BJ (cell line): ENCODE data around the gene PAXX. TPM values are rescaled to one million over a fixed set of nuclear protein-coding genes. Genes with fewer than 3 reads are reported as not detected.

ENCODE experiments used
- CTCF ChIA-PET: fragments of 350-600 bp; formaldehyde crosslinking; extraction: SDS; loops from one replicate; lab custom pipeline; 2021; ENCODE audit warnings: antibody characterized with exemption, inconsistent platforms; lab: Yijun Ruan, JAX
- POLR2A ChIA-PET: fragments of 300-600 bp; sonication (Branson Sonifier 250); formaldehyde crosslinking; extraction: SDS; loops from one replicate; lab custom pipeline; 2021; ENCODE audit warnings: antibody characterized with exemption; lab: Charles Lee
- DNase-seq: peaks from one replicate; pipeline ENCODE4 v3.0.0-alpha.2; 2011; ENCODE audit warnings: low read depth
- H3K27me3 ChIP-seq: 2 replicates; pipeline ENCODE4 v1.6.0; 2011; ENCODE audit warnings: low read length; ENCODE audit not compliant: control insufficient read depth, insufficient read depth
- H3K36me3 ChIP-seq: 2 replicates; pipeline ENCODE4 v1.5.1; 2011; ENCODE audit warnings: low read length; ENCODE audit not compliant: control insufficient read depth, insufficient read depth
- H3K4me3 ChIP-seq: 2 replicates; pipeline ENCODE4 v1.5.1; 2011; ENCODE audit warnings: low read depth, mild to moderate bottlenecking, control low read depth, low read length
- polyA plus RNA-seq: library from polyadenylated mRNA; depleted of rRNA; stranded (reverse); fragments of >200 nt; gene quantifications from 2 replicates; pipeline ENCODE4 v1.2.3, GENCODE V29; 2011
- TF ChIP-seq, protein P1 (sequence below): IDR thresholded peaks from 2 replicates; pipeline ENCODE4 v1.5.1; 2011; ENCODE audit warnings: low read depth, mild to moderate bottlenecking, control low read depth, inconsistent platforms, low read length, moderate library complexity; ENCODE audit not compliant: insufficient read depth

PAXX gene
- polyA plus RNA-seq, 1 experiment: 11.8 TPM

DNA sequence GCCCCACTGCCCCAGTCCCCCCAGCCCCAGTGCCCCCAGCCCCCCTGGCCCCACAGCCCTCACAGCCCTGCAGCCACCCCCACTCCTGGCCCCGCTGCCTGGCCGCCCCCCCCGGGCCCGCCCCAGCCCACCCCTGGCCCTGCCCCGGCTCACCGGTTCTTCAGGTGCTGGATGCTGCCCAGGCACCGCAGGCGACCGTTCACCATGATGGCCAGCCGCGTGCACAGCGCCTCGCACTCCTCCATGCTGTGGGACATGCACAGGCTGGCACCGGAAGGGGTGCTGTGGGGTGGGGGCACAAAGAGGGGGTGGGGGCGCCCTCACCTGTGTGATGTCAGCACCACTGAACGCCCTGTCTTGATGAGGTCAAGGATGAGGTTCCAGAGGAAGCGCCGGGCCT lies 17.0 kb downstream of the PAXX start:
- H3K27me3 ChIP-seq: no peaks in the 10 kb centered on the region
- peaks cover 8% of the 10 kb centered on the region for H3K36me3 ChIP-seq
- H3K4me3 ChIP-seq: no peak overlapping the region
- CTCF ChIA-PET: interaction anchor here (1.0 to 1.2 kb wide), 2 partner anchors 18 to 20 kb away, joined by 3 read pairs; no protein-coding TSS in a partner anchor
- TF ChIP-seq, protein P1, sequence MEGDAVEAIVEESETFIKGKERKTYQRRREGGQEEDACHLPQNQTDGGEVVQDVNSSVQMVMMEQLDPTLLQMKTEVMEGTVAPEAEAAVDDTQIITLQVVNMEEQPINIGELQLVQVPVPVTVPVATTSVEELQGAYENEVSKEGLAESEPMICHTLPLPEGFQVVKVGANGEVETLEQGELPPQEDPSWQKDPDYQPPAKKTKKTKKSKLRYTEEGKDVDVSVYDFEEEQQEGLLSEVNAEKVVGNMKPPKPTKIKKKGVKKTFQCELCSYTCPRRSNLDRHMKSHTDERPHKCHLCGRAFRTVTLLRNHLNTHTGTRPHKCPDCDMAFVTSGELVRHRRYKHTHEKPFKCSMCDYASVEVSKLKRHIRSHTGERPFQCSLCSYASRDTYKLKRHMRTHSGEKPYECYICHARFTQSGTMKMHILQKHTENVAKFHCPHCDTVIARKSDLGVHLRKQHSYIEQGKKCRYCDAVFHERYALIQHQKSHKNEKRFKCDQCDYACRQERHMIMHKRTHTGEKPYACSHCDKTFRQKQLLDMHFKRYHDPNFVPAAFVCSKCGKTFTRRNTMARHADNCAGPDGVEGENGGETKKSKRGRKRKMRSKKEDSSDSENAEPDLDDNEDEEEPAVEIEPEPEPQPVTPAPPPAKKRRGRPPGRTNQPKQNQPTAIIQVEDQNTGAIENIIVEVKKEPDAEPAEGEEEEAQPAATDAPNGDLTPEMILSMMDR: no peak
- POLR2A ChIA-PET: no interaction called here
- DNase-seq: no peak

DNA sequence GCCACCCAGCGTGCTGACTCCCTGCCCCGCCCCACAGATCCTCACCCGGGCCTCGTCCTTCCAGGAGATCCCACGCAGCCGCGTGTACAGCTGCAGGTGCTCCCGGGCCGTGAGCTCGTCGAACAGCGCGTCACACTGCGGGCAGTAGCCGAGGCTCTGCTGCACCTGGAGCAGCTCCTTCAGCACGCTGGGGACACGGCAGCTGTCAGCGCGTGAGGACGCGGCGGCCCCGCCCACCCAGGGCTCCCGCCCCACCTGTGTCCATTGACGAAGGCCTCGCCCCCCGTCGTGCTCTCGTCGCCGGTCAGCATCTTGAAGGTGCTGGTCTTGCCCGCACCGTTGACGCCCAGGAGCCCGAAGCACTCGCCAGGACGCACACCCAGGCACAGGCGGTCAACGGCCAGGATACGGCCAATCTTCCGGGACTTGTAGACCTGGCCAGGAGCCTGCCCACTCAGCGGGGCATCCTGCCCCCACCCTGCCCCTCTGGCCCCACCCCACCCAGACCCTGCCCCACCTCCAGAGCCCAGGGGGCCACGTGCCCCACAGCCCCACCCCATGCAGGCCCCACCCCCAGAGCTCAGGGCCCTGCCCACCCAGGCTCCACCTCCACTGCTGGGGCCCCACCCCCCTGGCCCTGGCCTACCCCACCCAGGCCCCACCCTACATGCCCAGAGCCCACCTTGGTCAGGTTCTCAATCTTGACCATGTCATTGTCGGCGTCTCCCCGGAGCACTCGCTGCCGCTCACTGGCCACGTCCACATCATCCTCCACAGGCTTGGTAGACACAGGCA lies 17.9 kb downstream of the PAXX start:
- TF ChIP-seq, protein P1: no peak
- ChIA-PET POLR2A (no interaction called here), CTCF (interaction anchor here (1.0 to 1.2 kb wide), 2 partner anchors 17 to 19 kb away, joined by 3 read pairs; no protein-coding TSS in a partner anchor)
- no peak for DNase-seq
- H3K27me3 ChIP-seq: no peaks in the 10 kb centered on the region
- no peak overlapping the region for H3K4me3 ChIP-seq
- H3K36me3 ChIP-seq: peaks cover 11% of the 10 kb centered on the region

DNA sequence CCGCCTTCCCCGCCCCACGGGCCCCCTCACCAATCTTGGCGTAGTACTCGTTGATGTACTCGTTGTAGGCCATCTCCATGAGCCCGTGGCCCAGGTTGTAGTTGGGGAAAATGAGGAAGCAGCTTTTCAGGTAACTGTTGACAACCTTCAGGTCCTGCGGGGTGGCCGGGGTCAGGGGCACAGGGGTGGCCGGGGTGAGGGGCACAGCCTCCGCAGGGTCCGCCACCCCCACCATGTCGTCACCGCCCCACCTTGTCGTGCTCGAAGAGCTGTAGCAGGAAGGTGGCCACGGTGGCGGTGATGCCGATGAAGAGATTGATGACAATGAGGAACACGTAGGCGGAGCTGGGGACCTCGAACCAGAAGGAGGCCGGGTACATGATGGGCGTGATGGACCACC lies 18.9 kb downstream of the PAXX start:
- H3K36me3 ChIP-seq: peaks cover 14% of the 10 kb centered on the region
- no peaks in the 10 kb centered on the region for H3K27me3 ChIP-seq
- ChIA-PET POLR2A (no interaction called here), CTCF (interaction anchor here (0.6 to 1.5 kb wide), 3 partner anchors 18 to 464 kb away, joined by 3 to 5 read pairs (median 4); no protein-coding TSS in a partner anchor)
- H3K4me3 ChIP-seq: no peak overlapping the region
- DNase-seq: no peak
- TF ChIP-seq, protein P1: no peak

DNA sequence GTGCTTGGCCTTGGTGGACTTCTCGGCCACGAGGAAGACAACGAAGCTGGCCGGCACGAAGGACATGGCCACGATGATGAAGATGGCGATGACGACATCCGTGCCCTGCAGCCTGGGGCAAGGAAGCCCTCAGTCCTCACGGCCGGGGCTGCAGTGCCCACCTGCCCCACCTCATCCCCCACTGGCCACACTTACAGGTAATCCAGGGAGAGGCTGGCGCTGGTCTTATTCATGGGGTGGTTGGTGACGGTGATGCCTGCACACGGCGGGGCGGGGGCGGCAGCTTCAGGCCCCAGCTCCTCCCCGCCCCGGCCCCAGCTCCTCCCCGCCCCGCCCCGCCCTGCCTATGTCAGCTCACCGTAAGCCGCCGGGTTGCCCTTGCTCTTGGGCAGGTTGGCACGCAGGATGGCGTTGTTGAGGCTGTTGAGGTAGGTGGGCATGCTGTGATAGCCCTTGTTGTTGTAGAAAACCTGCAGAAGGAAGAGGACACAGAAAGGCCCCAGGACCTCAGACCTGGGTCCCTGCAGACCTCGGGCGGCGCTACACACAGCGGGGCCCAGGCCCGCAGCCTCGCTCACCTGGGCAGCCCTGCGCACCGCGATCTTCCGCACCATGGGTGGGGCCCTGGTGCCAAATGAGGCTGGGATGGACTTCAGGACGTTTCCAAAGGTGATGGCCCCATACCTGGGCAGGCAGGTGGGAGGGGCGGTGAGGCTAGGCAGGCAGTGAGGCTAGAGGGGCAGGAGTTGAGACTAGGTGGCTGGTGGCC lies 19.9 kb downstream of the PAXX start:
- TF ChIP-seq, protein P1: no peak
- DNase-seq: no peak
- ChIA-PET POLR2A (interaction anchor here (0.6 kb wide), 1 partner anchor 156 kb away, joined by 3 read pairs; no protein-coding TSS in a partner anchor), CTCF (interaction anchor here (0.6 to 1.5 kb wide), 4 partner anchors 17 to 64 kb away, joined by 3 to 5 read pairs (median 4); partner anchors contain the start of gene NPDC1)
- H3K27me3 ChIP-seq: no peaks in the 10 kb centered on the region
- no peak overlapping the region for H3K4me3 ChIP-seq
- H3K36me3 ChIP-seq: peaks cover 18% of the 10 kb centered on the region
